ENCODE results near the gene CAMTA2.

DNA sequence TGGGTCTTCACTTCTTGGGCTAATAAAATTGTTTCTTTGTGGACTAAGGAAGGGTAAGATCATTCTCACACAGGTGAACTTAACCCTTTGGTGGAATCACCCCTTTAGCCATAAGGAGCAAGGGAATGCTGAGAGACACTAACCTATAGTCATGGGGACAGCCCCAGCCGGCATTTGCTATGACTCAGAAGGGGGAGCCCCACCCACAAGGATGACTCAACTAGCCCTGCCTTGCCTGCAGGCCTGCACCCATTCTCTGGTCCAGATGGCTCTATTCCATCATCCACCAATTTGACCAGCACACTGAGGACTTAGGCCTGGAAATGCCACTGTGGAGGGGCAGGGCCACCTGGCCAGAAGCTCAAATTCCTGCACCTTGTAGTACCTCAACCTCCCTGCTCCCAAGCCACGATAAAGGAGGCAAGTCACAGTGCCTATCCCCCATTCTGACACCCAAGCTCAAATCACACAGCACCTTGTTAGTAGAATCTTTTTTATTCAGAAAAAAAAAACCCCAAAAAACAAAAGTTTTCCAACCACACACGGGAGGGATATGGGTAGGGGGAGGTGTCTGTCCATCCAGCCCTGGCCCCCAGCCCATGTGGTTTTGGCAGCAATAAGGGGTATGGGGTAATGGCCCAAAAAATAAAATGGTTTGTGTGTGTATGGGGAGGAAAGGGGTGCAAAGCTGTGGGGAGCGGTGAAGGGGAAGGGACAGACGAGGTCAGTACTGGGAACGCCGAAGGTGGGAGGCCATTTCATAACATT, 42.1 kb downstream of the CAMTA2 start:
- TF ChIP-seq, protein P1, sequence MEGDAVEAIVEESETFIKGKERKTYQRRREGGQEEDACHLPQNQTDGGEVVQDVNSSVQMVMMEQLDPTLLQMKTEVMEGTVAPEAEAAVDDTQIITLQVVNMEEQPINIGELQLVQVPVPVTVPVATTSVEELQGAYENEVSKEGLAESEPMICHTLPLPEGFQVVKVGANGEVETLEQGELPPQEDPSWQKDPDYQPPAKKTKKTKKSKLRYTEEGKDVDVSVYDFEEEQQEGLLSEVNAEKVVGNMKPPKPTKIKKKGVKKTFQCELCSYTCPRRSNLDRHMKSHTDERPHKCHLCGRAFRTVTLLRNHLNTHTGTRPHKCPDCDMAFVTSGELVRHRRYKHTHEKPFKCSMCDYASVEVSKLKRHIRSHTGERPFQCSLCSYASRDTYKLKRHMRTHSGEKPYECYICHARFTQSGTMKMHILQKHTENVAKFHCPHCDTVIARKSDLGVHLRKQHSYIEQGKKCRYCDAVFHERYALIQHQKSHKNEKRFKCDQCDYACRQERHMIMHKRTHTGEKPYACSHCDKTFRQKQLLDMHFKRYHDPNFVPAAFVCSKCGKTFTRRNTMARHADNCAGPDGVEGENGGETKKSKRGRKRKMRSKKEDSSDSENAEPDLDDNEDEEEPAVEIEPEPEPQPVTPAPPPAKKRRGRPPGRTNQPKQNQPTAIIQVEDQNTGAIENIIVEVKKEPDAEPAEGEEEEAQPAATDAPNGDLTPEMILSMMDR (IDR thresholded peaks at IDR 0.05; ENCODE audit: insufficient read depth, low read length, poor library complexity, severe bottlenecking): no peak
- TF ChIP-seq EZH2phosphoT487 (conservative IDR thresholded peaks at IDR 0.05; ENCODE audit: low read length): no peak
